ENCODE measurements around the gene STARD4.

STARD4 gene

GRCh38 chr5:111520908-111521307 lies 8.6 kb upstream of the STARD4 start:
- DNase-seq (ENCODE audit: low spot score), result no peak

GRCh38 chr5:111518777-111519176 lies 6.4 kb upstream of the STARD4 start:
- DNase-seq (ENCODE audit: low spot score), result no peak

- DNase-seq (ENCODE audit: low spot score), result no peak
Observed at GRCh38 chr5:111517853-111518501, 5.6 kb upstream of the STARD4 start.

- DNase-seq (ENCODE audit: low spot score), result no peak
Observed at GRCh38 chr5:111514087-111514486, 1.8 kb upstream of the STARD4 start.

- DNase-seq (ENCODE audit: low spot score), result no peak
Observed at GRCh38 chr5:111513131-111513520, 791 bp upstream of the STARD4 start.

GRCh38 chr5:111511831-111512374 lies 432 bp downstream of the STARD4 start:
- DNase-seq (ENCODE audit: low spot score), result no peak

GRCh38 chr5:111511174-111511830 lies 1.0 kb downstream of the STARD4 start:
- no peak for DNase-seq (ENCODE audit: low spot score)

- no peak for DNase-seq (ENCODE audit: low spot score)
Observed at GRCh38 chr5:111509119-111509518, 3.2 kb downstream of the STARD4 start.

- no peak for DNase-seq (ENCODE audit: low spot score)
Observed at GRCh38 chr5:111507276-111507675, 5.1 kb downstream of the STARD4 start.

- DNase-seq (ENCODE audit: low spot score), result no peak
Observed at GRCh38 chr5:111505096-111505495, 7.2 kb downstream of the STARD4 start.

- no peak for DNase-seq (ENCODE audit: low spot score)
Observed at GRCh38 chr5:111502956-111503355, 9.4 kb downstream of the STARD4 start.

GRCh38 chr5:111498346-111498745 lies 14.0 kb downstream of the STARD4 start:
- DNase-seq (ENCODE audit: low spot score), result no peak

GRCh38 chr5:111495159-111495558 lies 17.2 kb downstream of the STARD4 start:
- no peak for DNase-seq (ENCODE audit: low spot score)

- no peak for DNase-seq (ENCODE audit: low spot score)
Observed at GRCh38 chr5:111494355-111494999, 17.9 kb downstream of the STARD4 start.

- no peak for DNase-seq (ENCODE audit: low spot score)
Observed at GRCh38 chr5:111493031-111493430, 19.3 kb downstream of the STARD4 start.

GRCh38 chr5:111488353-111488752 lies 24.0 kb downstream of the STARD4 start:
- no peak for DNase-seq (ENCODE audit: low spot score)

GRCh38 chr5:111486926-111487325 lies 25.4 kb downstream of the STARD4 start:
- no peak for DNase-seq (ENCODE audit: low spot score)

- no peak for DNase-seq (ENCODE audit: low spot score)
Observed at GRCh38 chr5:111486055-111486454, 26.3 kb downstream of the STARD4 start.

GRCh38 chr5:111480346-111480745 lies 32.0 kb downstream of the STARD4 start:
- DNase-seq (ENCODE audit: low spot score), result no peak

GRCh38 chr5:111478898-111479297 lies 33.4 kb downstream of the STARD4 start:
- no peak for DNase-seq (ENCODE audit: low spot score)

- DNase-seq (ENCODE audit: low spot score), result no peak
Observed at GRCh38 chr5:111478266-111478665, 34.1 kb downstream of the STARD4 start.

- DNase-seq (ENCODE audit: low spot score), result no peak
Observed at GRCh38 chr5:111472579-111472978, 39.8 kb downstream of the STARD4 start.

GRCh38 chr5:111472096-111472495 lies 40.2 kb downstream of the STARD4 start:
- DNase-seq (ENCODE audit: low spot score), result no peak

Measured in COLO829 (cell line).